Left colon (tissue), 2 donors: ENCODE measurements around the gene GPR160. TPM values are rescaled to one million over a fixed set of nuclear protein-coding genes. Genes with fewer than 3 reads are reported as not detected.

Experiments
- ATAC-seq: fragments of 200-7000 bp; cut with Tn5 transposase; one replicate; pipeline ENCODE4 v1.9.1; 2020; ENCODE audit warnings: mild to moderate bottlenecking, moderate library complexity
- DNase-seq, 2 donors: peaks; one replicate each; pipeline ENCODE4 v3.0.0-alpha.2; 2020
- intact Hi-C, 2 donors: fragments of 100-400 bp; cut with DNase I in 1 of 2; cut with micrococcal nuclease in 1 of 2; formaldehyde crosslinking; loops; one replicate each; pipeline versions ENCODE4 v1.11.2 to v1.14.0; 2022; cut with DNase I, micrococcal nuclease
- total RNA-seq, 2 donors: library from RNA; stranded (reverse); fragmentation: NEBNext Ultra II Directional; extraction: Animal tissue kit (Norgen Biotek cat#: 25700); gene quantifications; one replicate each; pipeline ENCODE4 v1.2.1, GENCODE V29; 2021
- donor health status: DM: no; HTN: no; CAD: no.
- donor health status: DM: yes; HTN: yes; CAD: no.

GPR160 gene
- total RNA-seq, 2 donors from 2014 or later = 65.7 to 82.6 TPM

GRCh38 chr3:170023165-170023564 lies 14.6 kb upstream of the GPR160 start:
- no peak for DNase-seq
- intact Hi-C loops = no loop called here
- peak; percentile 99 for ATAC-seq

GRCh38 chr3:170024581-170024980 lies 13.2 kb upstream of the GPR160 start:
- no peak for ATAC-seq
- intact Hi-C loops = no loop called here
- DNase-seq = no peak

DNA sequence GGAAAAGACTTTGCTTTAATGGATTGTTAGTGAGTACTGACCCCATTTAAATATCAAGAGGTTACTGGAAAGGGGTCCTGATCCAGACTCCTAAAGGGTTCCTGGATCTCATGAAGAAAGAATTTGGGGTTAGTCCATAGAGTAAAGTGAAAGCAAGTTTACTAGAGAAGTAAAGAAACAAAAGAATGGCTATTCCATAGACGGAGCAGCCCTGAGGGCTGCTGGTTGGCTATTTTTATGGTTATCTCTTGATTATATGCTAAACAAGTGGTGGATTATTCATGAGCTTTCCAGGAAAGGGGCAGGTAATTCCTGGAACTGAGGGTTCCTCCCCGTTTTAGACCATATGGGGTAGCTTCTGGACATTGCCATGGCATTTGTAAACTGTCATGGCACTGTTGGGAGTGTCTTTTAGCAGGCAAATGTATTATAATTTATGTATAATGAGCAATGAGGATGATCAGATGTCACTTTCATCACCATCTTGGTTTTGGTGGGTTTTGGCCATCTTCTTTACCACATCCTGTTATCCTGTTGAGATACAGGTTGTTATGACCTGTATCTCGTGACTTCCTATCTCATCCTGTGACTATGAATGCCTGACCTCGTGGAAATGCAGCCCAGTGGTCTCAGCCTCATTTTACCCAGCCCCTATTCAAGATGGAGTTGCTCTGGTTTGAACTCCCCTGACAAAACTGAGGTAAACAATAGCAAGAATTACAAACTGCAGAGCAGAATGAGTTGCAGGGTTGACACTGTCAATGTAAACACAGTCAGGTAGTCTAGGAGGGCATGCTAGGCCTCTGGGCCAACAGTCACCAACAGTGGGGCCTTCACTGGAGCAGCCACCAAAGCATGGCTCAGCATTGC lies 10.3 kb upstream of the GPR160 start:
- no peak for ATAC-seq
- intact Hi-C loops = no loop called here
- no peak for DNase-seq

DNA sequence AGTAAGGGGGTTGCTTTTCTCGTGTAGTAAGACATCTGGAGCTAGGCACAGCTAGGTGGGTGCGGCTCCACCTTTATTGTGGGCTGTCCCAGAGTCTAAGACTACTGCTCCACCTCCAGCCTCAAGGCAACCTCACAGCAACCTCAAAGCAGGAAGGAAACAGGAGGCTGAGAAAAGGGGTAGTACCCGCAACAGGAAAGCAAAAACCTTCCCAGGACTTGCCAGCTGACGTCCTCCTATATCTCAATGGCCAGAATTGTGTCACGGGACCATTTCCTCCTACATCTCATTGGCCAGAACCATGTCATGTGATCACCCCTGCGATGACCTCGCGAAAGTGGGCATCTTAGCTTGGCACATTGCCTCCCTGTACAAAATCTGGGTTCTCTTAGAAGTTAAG lies 4.3 kb upstream of the GPR160 start:
- intact Hi-C loops = no loop called here
- peak; percentile 62 to 69 for DNase-seq

GRCh38 chr3:170038434-170039110 lies 777 bp downstream of the GPR160 start:
- intact Hi-C loops = no loop called here
- DNase-seq (peak; percentile 53 to 70), ATAC-seq (peak; percentile 50)

More for the DNA sequence above, 4.3 kb upstream of the GPR160 start:
- peak; percentile 57 for ATAC-seq

GRCh38 chr3:170040418-170040817 lies 2.6 kb downstream of the GPR160 start:
- intact Hi-C loops = no loop called here
- ATAC-seq (no peak), DNase-seq (no peak)

DNA sequence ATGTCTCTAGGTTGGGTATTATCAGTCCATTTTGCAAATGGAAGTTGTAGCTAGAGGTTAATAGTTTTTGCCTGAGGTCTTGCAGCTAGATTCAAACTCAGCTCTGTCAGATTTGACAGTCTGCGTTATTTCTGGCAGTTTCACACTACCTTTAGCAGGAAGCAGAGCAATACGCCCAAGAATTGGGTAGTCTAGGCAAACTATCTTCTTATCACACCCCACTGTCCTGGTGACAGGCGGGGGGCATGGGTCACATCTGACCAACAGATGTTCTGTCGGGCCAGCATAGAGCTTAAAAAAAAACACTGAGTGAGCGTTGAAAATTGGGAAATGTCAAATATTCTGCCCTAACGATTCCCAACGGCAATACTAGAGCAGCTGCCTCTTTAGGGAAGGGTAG lies 5.7 kb downstream of the GPR160 start:
- no peak for DNase-seq
- ATAC-seq = no peak
- intact Hi-C loops = no loop called here

- intact Hi-C loops = no loop called here
- no peak for ATAC-seq
- no peak for DNase-seq
Measured at GRCh38 chr3:170044271-170044670, 6.5 kb downstream of the GPR160 start.

DNA sequence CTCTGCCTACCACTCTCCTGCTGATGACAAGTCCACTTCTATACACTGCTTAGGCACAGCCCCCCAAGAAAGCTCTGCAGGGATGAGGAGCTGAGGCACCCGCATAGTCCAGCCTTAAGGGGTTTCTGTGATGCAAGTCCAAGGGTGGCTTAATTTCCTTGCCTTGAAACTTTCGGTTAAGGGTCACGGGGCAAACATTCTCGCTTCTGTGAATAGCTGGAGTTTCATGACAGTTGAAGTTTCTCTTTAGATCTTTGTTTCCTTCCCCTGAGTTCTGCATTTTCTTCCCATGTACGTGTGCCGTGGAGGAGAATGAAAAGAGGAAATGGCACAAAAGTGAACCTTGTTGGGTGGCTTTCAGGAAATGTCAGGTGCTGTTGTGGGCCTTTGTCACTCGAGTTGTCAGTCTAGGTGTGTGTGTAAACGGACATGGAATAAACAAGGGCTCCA lies 7.0 kb downstream of the GPR160 start:
- DNase-seq (peak in 1 of 2 donors; percentile 27), ATAC-seq (peak; percentile 24)
- intact Hi-C loops = no loop called here

DNA sequence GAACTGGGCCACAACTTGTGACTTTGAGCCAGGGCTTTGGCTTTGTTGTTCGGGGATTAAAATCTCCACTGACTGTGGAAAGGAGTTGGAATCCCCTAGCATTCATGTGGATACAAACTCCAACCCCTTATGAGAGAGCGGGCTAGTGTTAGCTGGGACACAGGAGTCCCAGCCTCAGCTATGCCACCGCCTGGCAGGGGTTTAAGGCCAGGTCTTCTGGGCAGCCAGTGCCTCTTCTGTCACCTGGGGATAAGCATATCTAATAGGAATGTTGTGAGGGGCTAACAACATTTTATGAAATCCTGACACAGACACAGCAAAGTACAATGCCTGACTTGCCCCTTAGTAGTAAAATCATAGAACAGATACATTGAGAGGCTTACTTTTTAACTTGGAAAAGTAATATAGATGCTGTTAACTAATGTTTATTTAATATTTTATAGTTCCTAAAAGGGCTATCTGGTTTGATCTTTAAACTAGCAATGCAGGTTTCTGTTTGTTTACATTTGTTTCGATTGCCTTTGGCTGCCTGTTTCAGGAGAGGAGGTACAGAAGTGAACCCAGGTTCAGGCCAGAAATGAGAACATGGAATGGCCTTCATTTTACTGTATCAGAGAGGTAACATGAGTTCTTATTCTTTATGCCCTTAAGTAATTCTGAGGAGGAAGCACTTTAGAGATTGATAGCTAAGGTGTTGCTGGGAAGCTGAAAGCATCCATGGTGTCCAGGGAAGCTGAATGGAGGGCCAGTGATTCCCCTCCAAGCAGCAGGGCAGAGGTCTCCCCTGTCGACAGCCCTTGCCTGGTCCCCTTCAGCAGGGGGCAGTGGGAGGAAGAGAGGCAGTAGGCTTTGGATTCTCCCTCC lies 8.7 kb downstream of the GPR160 start:
- ATAC-seq (peak; percentile 71), DNase-seq (peak in 1 of 2 donors; percentile 30)
- intact Hi-C loops = no loop called here

DNA sequence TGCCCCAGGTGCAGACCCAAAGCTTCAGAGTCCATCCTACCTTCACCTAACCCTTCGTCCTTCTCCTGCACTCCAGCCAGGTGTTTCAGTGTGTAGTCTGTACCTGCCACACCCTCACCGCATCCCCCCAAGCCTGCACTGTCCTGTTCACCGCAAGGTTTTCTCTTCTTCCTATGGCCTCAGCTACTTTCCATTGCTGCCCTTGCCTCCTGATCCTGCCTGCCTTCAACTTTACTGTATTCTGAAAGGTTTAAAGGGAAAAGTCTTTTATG lies 9.3 kb downstream of the GPR160 start:
- DNase-seq (peak; percentile 48 to 50), ATAC-seq (peak; percentile 8)
- intact Hi-C loops = no loop called here

DNA sequence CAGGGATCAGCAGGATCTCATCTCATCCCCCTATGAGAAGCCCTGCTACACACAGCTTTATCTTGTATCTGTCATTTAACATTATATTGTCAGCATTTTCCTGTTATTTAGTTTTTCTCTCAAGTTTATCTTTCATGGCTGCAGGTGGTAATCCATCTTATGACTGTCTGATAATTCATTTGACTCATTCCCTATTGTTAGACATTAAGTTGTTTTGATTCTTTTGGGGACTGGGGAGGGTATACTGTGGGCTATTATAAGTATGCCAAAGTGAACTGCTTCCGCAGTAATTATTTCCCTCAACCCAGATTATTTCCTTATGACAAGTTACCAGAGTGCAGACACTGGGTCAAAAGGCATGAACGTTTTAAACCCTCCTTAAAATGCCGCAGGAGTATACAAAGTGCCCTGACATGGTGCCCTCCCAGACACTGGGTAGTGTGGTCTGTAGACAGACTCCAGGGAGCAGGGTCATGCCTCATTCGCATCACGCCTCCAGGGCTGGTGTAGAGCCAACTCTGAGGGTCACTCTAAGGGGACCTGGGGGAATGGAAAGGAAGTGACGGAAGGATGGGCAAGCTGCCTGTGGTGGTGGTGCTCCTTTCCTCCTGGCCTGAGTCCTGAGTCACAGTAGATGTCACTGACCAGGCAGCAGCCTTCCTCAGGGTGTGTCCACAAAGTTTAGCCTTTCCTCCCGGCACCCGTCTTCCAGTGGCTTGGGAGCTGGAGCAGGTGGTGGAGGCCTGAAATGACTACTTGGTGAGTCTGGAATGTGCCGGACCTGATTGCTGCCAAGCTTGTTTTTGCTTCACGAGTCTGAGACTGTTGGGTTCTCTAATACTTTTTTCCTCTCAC lies 11.6 kb downstream of the GPR160 start:
- intact Hi-C loops = no loop called here

DNA sequence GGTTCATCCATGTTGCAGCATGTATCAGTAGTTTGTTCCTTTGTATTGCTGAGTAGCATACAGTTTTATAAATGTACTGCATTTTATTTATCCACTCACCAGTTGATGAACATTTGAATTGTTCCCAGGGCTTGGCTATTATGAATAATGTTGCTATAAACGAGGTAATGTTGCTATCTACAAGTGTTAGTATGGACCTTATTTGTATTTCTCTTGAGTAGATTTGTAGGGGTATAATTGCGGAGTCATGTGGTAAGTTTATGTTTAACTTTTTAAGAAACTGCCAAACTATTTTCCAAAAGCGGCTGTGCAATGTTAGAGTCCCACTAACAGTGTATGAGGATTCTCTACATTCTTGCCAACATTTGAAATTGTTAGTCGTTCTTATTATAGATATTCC lies 13.0 kb downstream of the GPR160 start:
- DNase-seq (no peak), ATAC-seq (no peak)
- intact Hi-C loops = no loop called here

More for the DNA sequence above, 11.6 kb downstream of the GPR160 start:
- DNase-seq = peak; percentile 54 to 76
- ATAC-seq = peak; percentile 46

- intact Hi-C loops = no loop called here
- no peak for ATAC-seq
Measured at GRCh38 chr3:170052398-170052797, 14.6 kb downstream of the GPR160 start.

GRCh38 chr3:170054204-170054603 lies 16.4 kb downstream of the GPR160 start:
- no peak for ATAC-seq
- DNase-seq = no peak

More at GRCh38 chr3:170052398-170052797, 14.6 kb downstream of the GPR160 start:
- DNase-seq = no peak

DNA sequence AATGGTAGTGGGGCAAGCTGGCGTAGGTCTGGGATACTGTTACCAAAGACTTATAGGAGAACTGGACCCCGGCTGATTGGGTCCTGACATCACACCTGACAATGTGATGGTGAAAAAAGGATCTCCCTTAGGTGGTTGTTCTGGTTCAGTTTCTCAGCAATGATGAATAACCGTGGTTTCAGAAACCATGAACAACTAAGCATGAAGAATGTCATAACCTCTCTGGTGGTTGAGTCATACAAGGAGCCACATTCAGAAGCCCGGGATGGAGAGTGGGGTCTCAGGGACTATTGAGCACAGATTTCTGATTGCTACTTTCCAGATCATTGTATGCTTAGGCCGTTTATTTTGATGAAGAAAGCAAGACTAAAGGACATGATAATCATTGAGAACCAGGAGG lies 17.4 kb downstream of the GPR160 start:
- intact Hi-C loops = no loop called here
- ATAC-seq (no peak), DNase-seq (no peak)

More at GRCh38 chr3:170054204-170054603, 16.4 kb downstream of the GPR160 start:
- intact Hi-C loops = no loop called here

GRCh38 chr3:170056710-170057454 lies 19.1 kb downstream of the GPR160 start:
- DNase-seq (no peak), ATAC-seq (no peak)
- intact Hi-C loops = no loop called here

DNA sequence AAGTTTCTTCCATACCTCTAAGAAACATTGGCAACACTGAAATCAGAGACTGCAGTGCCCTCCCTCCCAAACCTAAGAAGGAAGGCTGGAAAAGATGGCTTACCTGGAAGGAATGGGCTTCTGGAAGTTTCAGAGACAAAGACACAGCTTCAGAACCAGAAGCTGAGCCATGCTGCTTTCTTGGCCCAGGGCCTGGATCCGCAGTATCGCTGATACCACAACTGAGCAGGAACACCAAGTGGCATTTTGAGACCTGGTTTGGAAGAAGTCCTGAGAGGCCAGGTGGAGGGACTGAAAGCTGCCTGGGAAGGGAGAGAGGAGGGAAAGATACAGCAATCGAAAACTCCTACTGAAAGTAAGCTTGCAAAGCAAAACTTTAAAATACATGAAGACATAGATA lies 19.8 kb downstream of the GPR160 start:
- DNase-seq (no peak), ATAC-seq (no peak)
- intact Hi-C loops = no loop called here
